Measurements from ENCODE around the gene CRYAB. TPM values are rescaled to one million over a fixed set of nuclear protein-coding genes. Genes with fewer than 3 reads are reported as not detected.

Gene CRYAB
- total RNA-seq, 1 experiment from 2014 or later = 2.1 TPM

- DNase-seq (ENCODE audit: low spot score) (no peak), ATAC-seq (no peak)
- ChIA-PET POLR2A (no interaction called here), CTCF (interaction anchor here (0.8 kb wide), 1 partner anchor 32 kb away, joined by 3 read pairs; no protein-coding TSS in a partner anchor)
- Mint-ChIP-seq H3K9me3 (peaks cover 15% of the 10 kb centered on the region), H3K36me3 (peaks cover 21% of the 10 kb centered on the region), H3K4me1 (peaks cover 7% of the 10 kb centered on the region; the same call in 1 of the 2 replicates), H3K27ac (no peak overlapping the region), H3K27me3 (ENCODE audit: low read depth) (no peaks in the 10 kb centered on the region; the same call in 1 of the 2 replicates), H3K4me3 (no peak overlapping the region)
- TF ChIP-seq, protein P1, sequence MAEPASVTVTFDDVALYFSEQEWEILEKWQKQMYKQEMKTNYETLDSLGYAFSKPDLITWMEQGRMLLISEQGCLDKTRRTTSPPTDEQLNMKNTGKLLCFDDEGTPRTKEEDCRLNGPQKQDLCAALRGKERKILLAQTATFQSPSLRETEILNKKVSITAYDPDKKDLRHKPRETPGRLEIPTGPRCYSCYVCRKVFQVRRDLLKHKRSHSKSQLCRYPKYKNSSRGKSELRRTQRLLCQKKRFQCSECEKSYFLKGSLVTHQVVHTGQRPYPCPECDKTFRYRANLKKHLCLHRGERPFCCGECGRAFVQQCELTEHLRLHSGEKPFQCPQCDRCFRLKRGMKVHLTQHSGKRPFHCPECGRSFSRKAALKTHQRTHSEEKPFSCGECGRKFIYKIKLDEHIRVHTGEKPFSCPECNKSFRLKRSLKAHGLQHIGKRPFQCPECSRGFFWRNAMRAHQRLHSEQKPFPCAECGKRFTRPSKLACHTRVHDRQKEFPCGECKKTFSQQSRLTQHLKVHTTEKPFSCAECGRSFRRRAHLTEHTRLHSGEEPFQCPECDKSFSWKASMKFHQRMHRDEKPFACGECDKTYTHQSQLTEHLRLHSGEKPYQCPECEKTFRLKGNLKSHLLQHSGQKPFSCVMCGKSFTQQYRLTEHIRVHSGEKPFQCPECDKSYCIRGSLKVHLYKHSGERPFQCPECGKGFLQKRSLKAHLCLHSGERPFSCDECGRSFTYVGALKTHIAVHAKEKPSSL (CRISPR knock-in tag; conservative IDR thresholded peaks at IDR 0.05) = no peak
- TF ChIP-seq ZNF263 (CRISPR knock-in tag; IDR thresholded peaks at IDR 0.05; ENCODE audit: low read depth) = no peak
- no peak for TF ChIP-seq FOXJ3 (CRISPR knock-in tag; IDR thresholded peaks at IDR 0.05; ENCODE audit: borderline replicate concordance)
- TF ChIP-seq, protein P2, sequence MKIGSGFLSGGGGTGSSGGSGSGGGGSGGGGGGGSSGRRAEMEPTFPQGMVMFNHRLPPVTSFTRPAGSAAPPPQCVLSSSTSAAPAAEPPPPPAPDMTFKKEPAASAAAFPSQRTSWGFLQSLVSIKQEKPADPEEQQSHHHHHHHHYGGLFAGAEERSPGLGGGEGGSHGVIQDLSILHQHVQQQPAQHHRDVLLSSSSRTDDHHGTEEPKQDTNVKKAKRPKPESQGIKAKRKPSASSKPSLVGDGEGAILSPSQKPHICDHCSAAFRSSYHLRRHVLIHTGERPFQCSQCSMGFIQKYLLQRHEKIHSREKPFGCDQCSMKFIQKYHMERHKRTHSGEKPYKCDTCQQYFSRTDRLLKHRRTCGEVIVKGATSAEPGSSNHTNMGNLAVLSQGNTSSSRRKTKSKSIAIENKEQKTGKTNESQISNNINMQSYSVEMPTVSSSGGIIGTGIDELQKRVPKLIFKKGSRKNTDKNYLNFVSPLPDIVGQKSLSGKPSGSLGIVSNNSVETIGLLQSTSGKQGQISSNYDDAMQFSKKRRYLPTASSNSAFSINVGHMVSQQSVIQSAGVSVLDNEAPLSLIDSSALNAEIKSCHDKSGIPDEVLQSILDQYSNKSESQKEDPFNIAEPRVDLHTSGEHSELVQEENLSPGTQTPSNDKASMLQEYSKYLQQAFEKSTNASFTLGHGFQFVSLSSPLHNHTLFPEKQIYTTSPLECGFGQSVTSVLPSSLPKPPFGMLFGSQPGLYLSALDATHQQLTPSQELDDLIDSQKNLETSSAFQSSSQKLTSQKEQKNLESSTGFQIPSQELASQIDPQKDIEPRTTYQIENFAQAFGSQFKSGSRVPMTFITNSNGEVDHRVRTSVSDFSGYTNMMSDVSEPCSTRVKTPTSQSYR (CRISPR knock-in tag; IDR thresholded peaks at IDR 0.05) = no peak
- TF ChIP-seq, protein P3, sequence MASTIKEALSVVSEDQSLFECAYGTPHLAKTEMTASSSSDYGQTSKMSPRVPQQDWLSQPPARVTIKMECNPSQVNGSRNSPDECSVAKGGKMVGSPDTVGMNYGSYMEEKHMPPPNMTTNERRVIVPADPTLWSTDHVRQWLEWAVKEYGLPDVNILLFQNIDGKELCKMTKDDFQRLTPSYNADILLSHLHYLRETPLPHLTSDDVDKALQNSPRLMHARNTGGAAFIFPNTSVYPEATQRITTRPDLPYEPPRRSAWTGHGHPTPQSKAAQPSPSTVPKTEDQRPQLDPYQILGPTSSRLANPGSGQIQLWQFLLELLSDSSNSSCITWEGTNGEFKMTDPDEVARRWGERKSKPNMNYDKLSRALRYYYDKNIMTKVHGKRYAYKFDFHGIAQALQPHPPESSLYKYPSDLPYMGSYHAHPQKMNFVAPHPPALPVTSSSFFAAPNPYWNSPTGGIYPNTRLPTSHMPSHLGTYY (CRISPR knock-in tag; IDR thresholded peaks at IDR 0.05) = no peak
- TF ChIP-seq E2F4 (CRISPR knock-in tag; IDR thresholded peaks at IDR 0.05; ENCODE audit: borderline replicate concordance, low read depth) = no peak
- TF ChIP-seq CTCF (IDR thresholded peaks at IDR 0.05) = no peak
- TF ChIP-seq JUN (CRISPR knock-in tag; IDR thresholded peaks at IDR 0.05) = no peak
- no peak for TF ChIP-seq ELF4 (CRISPR knock-in tag; IDR thresholded peaks at IDR 0.05; ENCODE audit: low read depth)
- no peak for TF ChIP-seq ATF6 (CRISPR knock-in tag; IDR thresholded peaks at IDR 0.05)
- TF ChIP-seq JAZF1 (CRISPR knock-in tag; IDR thresholded peaks at IDR 0.05) = no peak
- no peak for TF ChIP-seq ZNF219 (CRISPR knock-in tag; IDR thresholded peaks at IDR 0.05; ENCODE audit: borderline replicate concordance)
- no peak for TF ChIP-seq ZNF121 (CRISPR knock-in tag; IDR thresholded peaks at IDR 0.05)
- no peak for TF ChIP-seq OVOL2 (CRISPR knock-in tag; IDR thresholded peaks at IDR 0.05; ENCODE audit: borderline replicate concordance)
Measured at GRCh38 chr11:111949519-111950426, 38.2 kb upstream of the CRYAB start.

All from WTC11 (cell line).